ENCODE results near the gene FGF11. TPM values are rescaled to one million over a fixed set of nuclear protein-coding genes. Genes with fewer than 3 reads are reported as not detected.
A peak's percentile ranks its signal among the peaks of the same experiment; 100 is the strongest.

Gene FGF11
- total and polyA plus RNA-seq, 2 of the 13 experiments (the other 11 are each of a cell fraction or from before 2014, with no cell fraction given): 0.20 to 7.6 TPM

GRCh38 chr17:7445619-7445968 is 6.3 kb downstream of the FGF11 start (continued):
- peak; percentile 34; the same call in 1 of the 2 replicates for TF ChIP-seq HNF4A (CRISPR knock-in tag; IDR thresholded peaks at IDR 0.05)
- no peak for TF ChIP-seq DR1 (CRISPR knock-in tag; IDR thresholded peaks at IDR 0.05)
- no peak for TF ChIP-seq HNF1A (IDR thresholded peaks at IDR 0.05; ENCODE audit: low read depth)
- no peak for TF ChIP-seq HNF1A (CRISPR knock-in tag; IDR thresholded peaks at IDR 0.05; ENCODE audit: borderline replicate concordance)
- no peak for TF ChIP-seq NFIC (IDR thresholded peaks at IDR 0.05; ENCODE audit: low read length)
- 0 out of 4 replicates have a peak, but pooled peaks of 1 of the 2 experiments have one; percentile 44 for TF ChIP-seq POLR2A (IDR thresholded peaks at IDR 0.05; ENCODE audit: insufficient read depth in 1 of 2, low read depth in 2 of 2, low read length in 2 of 2)
- no peak for TF ChIP-seq MBNL3 (CRISPR knock-in tag; conservative IDR thresholded peaks at IDR 0.05)
- TF ChIP-seq, protein P1, sequence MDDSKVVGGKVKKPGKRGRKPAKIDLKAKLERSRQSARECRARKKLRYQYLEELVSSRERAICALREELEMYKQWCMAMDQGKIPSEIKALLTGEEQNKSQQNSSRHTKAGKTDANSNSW (CRISPR knock-in tag; IDR thresholded peaks at IDR 0.05; ENCODE audit: borderline replicate concordance): no peak
- no peak for TF ChIP-seq FLYWCH1 (CRISPR knock-in tag; IDR thresholded peaks at IDR 0.05)
- TF ChIP-seq, protein P2, sequence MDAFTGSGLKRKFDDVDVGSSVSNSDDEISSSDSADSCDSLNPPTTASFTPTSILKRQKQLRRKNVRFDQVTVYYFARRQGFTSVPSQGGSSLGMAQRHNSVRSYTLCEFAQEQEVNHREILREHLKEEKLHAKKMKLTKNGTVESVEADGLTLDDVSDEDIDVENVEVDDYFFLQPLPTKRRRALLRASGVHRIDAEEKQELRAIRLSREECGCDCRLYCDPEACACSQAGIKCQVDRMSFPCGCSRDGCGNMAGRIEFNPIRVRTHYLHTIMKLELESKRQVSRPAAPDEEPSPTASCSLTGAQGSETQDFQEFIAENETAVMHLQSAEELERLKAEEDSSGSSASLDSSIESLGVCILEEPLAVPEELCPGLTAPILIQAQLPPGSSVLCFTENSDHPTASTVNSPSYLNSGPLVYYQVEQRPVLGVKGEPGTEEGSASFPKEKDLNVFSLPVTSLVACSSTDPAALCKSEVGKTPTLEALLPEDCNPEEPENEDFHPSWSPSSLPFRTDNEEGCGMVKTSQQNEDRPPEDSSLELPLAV (CRISPR knock-in tag; conservative IDR thresholded peaks at IDR 0.05; ENCODE audit: low read depth): no peak
- TF ChIP-seq HNF4G (IDR thresholded peaks at IDR 0.05; ENCODE audit: borderline replicate concordance, low read depth, low read length): 0 out of 2 replicates have a peak, but pooled peaks have one; percentile 4
- peak; percentile 60 for TF ChIP-seq HNF4G (CRISPR knock-in tag; IDR thresholded peaks at IDR 0.05; ENCODE audit: borderline replicate concordance, low read depth)
- 0 out of 2 replicates have a peak, but pooled peaks have one; percentile 31 for TF ChIP-seq ZNF232 (CRISPR knock-in tag; IDR thresholded peaks at IDR 0.05; ENCODE audit: borderline replicate concordance)
- TF ChIP-seq ZNF724P (CRISPR knock-in tag; IDR thresholded peaks at IDR 0.05; ENCODE audit: borderline replicate concordance): no peak
- peak; percentile 41; the same call in 1 of the 2 replicates for TF ChIP-seq ZNF430 (CRISPR knock-in tag; IDR thresholded peaks at IDR 0.05)
- TF ChIP-seq DRAP1 (CRISPR knock-in tag; IDR thresholded peaks at IDR 0.05): peak; percentile 85
- no peak for TF ChIP-seq SPEN (CRISPR knock-in tag; IDR thresholded peaks at IDR 0.05; ENCODE audit: low read depth)
- no peak for TF ChIP-seq EZH2 (conservative IDR thresholded peaks at IDR 0.05; ENCODE audit: low read depth, low read length)
- TF ChIP-seq ZNF598 (CRISPR knock-in tag; IDR thresholded peaks at IDR 0.05; ENCODE audit: borderline replicate concordance): 0 out of 2 replicates have a peak, but pooled peaks have one; percentile 11
- no peak for TF ChIP-seq ASH2L (IDR thresholded peaks at IDR 0.05; ENCODE audit: insufficient read length, low read depth, low read length)
- TF ChIP-seq RXRB (CRISPR knock-in tag; IDR thresholded peaks at IDR 0.05; ENCODE audit: borderline replicate concordance): no peak
- 0 out of 2 replicates have a peak, but pooled peaks have one; percentile 5 for TF ChIP-seq ZNF788 (CRISPR knock-in tag; IDR thresholded peaks at IDR 0.05; ENCODE audit: borderline replicate concordance)
- 0 out of 2 replicates have a peak, but pooled peaks have one; percentile 31 for TF ChIP-seq ZFP37 (CRISPR knock-in tag; IDR thresholded peaks at IDR 0.05; ENCODE audit: borderline replicate concordance)
- TF ChIP-seq, protein P3, sequence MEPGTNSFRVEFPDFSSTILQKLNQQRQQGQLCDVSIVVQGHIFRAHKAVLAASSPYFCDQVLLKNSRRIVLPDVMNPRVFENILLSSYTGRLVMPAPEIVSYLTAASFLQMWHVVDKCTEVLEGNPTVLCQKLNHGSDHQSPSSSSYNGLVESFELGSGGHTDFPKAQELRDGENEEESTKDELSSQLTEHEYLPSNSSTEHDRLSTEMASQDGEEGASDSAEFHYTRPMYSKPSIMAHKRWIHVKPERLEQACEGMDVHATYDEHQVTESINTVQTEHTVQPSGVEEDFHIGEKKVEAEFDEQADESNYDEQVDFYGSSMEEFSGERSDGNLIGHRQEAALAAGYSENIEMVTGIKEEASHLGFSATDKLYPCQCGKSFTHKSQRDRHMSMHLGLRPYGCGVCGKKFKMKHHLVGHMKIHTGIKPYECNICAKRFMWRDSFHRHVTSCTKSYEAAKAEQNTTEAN (CRISPR knock-in tag; conservative IDR thresholded peaks at IDR 0.05): peak; percentile 46; the same call in 1 of the 2 replicates

All from HepG2 (cell line).